ENCODE data around the gene JPH3. TPM values are rescaled to one million over a fixed set of nuclear protein-coding genes. Genes with fewer than 3 reads are reported as not detected.
A peak's percentile ranks its signal among the peaks of the same experiment; 100 is the strongest.

Gene JPH3
- total RNA-seq, 1 experiment from 2014 or later, result 32.7 TPM

DNA sequence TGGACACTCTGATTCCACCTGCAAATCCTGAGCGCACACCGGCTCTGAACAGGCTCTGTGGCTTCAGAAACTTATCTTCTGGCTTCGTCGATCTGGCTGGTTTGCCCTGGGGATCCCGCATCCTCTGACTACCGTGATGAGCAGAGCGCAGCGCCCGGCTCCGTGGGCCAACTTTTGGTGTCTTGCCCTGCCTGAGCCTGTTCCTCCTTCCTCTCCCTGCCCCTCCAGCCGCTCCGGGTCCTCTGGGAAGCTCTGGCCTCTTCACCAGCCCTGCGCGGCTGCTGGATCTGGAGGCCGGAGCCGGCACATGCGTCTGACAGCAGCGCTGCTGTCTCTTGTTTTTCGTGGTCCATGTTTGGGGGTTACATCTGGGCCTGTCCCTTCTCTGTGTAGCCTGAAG is 65.6 kb downstream of the JPH3 start:
- no peaks in the 10 kb centered on the region for H3K27me3 Mint-ChIP-seq (ENCODE audit: low read depth)
- no peaks in the 10 kb centered on the region for H3K79me1 ChIP-seq (ENCODE audit: insufficient read depth, low read depth, low read length, poor library complexity, severe bottlenecking)
- no peak for DNase-seq
- H4K5ac ChIP-seq (ENCODE audit: insufficient read length, low read depth, low read length), result no peak overlapping the region
- no peaks in the 10 kb centered on the region for H3K27me3 ChIP-seq (ENCODE audit: insufficient read depth, low read length)
- no peak overlapping the region for H3K4me3 Mint-ChIP-seq
- H3K27ac ChIP-seq (ENCODE audit: insufficient read length, low read depth, low read length), result no peak overlapping the region
- H2AK5ac ChIP-seq (ENCODE audit: insufficient read length, low read length), result no peak overlapping the region
- no peaks in the 10 kb centered on the region for H4K20me1 ChIP-seq (ENCODE audit: control insufficient read depth, insufficient read depth, insufficient read length)
- no peak overlapping the region for H2BK120ac ChIP-seq (ENCODE audit: low read depth, low read length, poor library complexity, severe bottlenecking)
- no peak overlapping the region; the same call in 1 of the 2 replicates for H3K14ac ChIP-seq (ENCODE audit: insufficient read depth, low read length)
- no peak overlapping the region for H2BK15ac ChIP-seq (ENCODE audit: low read depth, low read length)
- no peak overlapping the region for H2BK20ac ChIP-seq (ENCODE audit: low read depth, low read length, poor library complexity, severe bottlenecking)
- TF ChIP-seq, protein P1, sequence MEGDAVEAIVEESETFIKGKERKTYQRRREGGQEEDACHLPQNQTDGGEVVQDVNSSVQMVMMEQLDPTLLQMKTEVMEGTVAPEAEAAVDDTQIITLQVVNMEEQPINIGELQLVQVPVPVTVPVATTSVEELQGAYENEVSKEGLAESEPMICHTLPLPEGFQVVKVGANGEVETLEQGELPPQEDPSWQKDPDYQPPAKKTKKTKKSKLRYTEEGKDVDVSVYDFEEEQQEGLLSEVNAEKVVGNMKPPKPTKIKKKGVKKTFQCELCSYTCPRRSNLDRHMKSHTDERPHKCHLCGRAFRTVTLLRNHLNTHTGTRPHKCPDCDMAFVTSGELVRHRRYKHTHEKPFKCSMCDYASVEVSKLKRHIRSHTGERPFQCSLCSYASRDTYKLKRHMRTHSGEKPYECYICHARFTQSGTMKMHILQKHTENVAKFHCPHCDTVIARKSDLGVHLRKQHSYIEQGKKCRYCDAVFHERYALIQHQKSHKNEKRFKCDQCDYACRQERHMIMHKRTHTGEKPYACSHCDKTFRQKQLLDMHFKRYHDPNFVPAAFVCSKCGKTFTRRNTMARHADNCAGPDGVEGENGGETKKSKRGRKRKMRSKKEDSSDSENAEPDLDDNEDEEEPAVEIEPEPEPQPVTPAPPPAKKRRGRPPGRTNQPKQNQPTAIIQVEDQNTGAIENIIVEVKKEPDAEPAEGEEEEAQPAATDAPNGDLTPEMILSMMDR (conservative IDR thresholded peaks at IDR 0.05), result no peak
- no peaks in the 10 kb centered on the region for H3K79me2 ChIP-seq (ENCODE audit: insufficient read depth, low read length)
- no peaks in the 10 kb centered on the region for H3K9me3 Mint-ChIP-seq
- H3K36me3 Mint-ChIP-seq (ENCODE audit: insufficient read depth in 1 of 3, low read depth in 3 of 3), result no peaks in the 10 kb centered on the region
- H3K23me2 ChIP-seq (ENCODE audit: insufficient read length, low read depth, low read length, poor library complexity, severe bottlenecking), result no peaks in the 10 kb centered on the region
- no peak overlapping the region for H3T11ph ChIP-seq (ENCODE audit: low read length)
- H2BK5ac ChIP-seq (ENCODE audit: insufficient read length, low read length), result no peak overlapping the region
- no peak overlapping the region for H3K56ac ChIP-seq (ENCODE audit: insufficient read length, low read depth, low read length)
- no peaks in the 10 kb centered on the region for H3K9me3 ChIP-seq (ENCODE audit: control insufficient read depth, low read depth, low read length)
- H4K91ac ChIP-seq (ENCODE audit: insufficient read length, low read depth, low read length), result no peak overlapping the region
- peak overlapping the region in 2 of 3 experiments; percentile 35 to 55; a peak in 3 of 7 replicates for H3K27ac Mint-ChIP-seq
- H3K23ac ChIP-seq (ENCODE audit: insufficient read length, low read depth, low read length), result no peak overlapping the region
- H3K9ac ChIP-seq (ENCODE audit: extremely low read depth, insufficient read length, low read length), result no peak overlapping the region
- H2AFZ ChIP-seq (ENCODE audit: low read length), result no peak overlapping the region
- no peak overlapping the region for H3K18ac ChIP-seq (ENCODE audit: insufficient read length, low read depth, low read length)
- no peak overlapping the region for H3K4ac ChIP-seq (ENCODE audit: low read depth, low read length)
- H4K8ac ChIP-seq (replicated peaks; ENCODE audit: insufficient read length, low read depth, low read length), result no peak overlapping the region
- H3K4me2 ChIP-seq (ENCODE audit: insufficient read depth, insufficient read length, low read length), result no peak overlapping the region
- peaks cover 5 to 12% of the 10 kb centered on the region in 2 experiments; a peak in 3 of 4 replicates for H3K4me1 Mint-ChIP-seq
- H3K4me1 ChIP-seq (ENCODE audit: insufficient read depth, low read length), result no peaks in the 10 kb centered on the region
- no CpG with 5 or more reads among the region's 19 CpGs for WGBS (ENCODE audit: extremely low coverage, insufficient read length, low lambda C conversion rate)
- no peak overlapping the region for H2BK12ac ChIP-seq (ENCODE audit: insufficient read length, low read depth, low read length)

Data from H9 (cell line).